Measurements from ENCODE around the gene TMEM181.
"Not testable (repeated sequence)": the region's sequence is repeated elsewhere in the genome, so short reads cannot be mapped to it uniquely, and the experiment has no call there.

The TMEM181 gene

GRCh38 chr6:158552796-158553138, 7.1 kb upstream of the TMEM181 start:
- Histone ChIP-seq H3K4me3 (ENCODE audit: severe bottlenecking) (no peak overlapping the region), H3K27me3 (ENCODE audit: insufficient read depth, poor library complexity, severe bottlenecking) (no peaks in the 10 kb centered on the region), H3K9me3 (ENCODE audit: severe bottlenecking) (no peaks in the 10 kb centered on the region), H3K36me3 (ENCODE audit: low read depth) (no peaks in the 10 kb centered on the region), H3K27ac (ENCODE audit: poor library complexity, severe bottlenecking) (no peak overlapping the region), H3K4me1 (ENCODE audit: insufficient read depth, poor library complexity, severe bottlenecking) (no peaks in the 10 kb centered on the region)
- DNase-seq (ENCODE audit: low spot score) = no peak
- no peak for TF ChIP-seq CTCF (IDR thresholded peaks at IDR 0.05; ENCODE audit: poor library complexity, severe bottlenecking)
- ATAC-seq (ENCODE audit: low read depth) = no peak

DNA sequence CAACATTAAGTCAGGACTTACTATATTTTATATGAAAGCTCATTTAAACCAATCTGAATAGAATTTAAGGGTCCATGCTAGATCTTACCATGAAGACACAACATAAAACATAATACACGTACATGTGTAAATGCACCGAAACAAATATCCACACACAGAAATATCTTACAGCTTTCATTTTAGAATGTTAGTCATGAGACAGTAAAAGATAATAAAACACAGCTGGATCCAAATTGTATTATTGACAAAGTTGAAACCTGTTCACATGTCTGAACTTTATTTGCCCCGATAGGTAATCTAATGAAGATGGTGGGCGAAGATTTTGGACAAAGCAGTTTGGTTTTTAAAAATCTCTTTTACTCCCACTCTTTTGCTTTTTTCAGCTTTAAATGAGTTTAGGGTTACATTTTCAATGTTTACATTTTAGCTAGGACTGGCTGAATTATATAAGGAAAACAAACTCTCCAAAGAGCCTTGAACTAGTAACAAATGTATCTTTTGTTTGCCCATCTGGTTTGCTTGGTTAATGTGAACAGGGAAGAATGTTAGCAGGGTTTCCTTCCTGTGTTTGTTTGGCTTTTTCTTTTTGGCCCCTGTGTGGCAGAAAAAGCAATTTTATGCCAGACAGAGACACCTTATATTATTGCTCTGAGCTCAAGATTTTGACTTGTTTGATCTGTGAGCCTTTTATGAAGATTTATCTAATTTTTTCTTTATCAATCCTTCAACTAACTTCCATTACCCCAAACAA, 5.1 kb upstream of the TMEM181 start:
- Histone ChIP-seq H3K27ac (ENCODE audit: poor library complexity, severe bottlenecking) (no peak overlapping the region), H3K4me3 (ENCODE audit: severe bottlenecking) (no peak overlapping the region), H3K4me1 (ENCODE audit: insufficient read depth, poor library complexity, severe bottlenecking) (no peaks in the 10 kb centered on the region), H3K36me3 (ENCODE audit: low read depth) (no peaks in the 10 kb centered on the region), H3K9me3 (ENCODE audit: severe bottlenecking) (no peaks in the 10 kb centered on the region), H3K27me3 (ENCODE audit: insufficient read depth, poor library complexity, severe bottlenecking) (no peaks in the 10 kb centered on the region)
- no peak for TF ChIP-seq CTCF (IDR thresholded peaks at IDR 0.05; ENCODE audit: poor library complexity, severe bottlenecking)
- DNase-seq (ENCODE audit: low spot score) (no peak), ATAC-seq (ENCODE audit: low read depth) (no peak)

DNA sequence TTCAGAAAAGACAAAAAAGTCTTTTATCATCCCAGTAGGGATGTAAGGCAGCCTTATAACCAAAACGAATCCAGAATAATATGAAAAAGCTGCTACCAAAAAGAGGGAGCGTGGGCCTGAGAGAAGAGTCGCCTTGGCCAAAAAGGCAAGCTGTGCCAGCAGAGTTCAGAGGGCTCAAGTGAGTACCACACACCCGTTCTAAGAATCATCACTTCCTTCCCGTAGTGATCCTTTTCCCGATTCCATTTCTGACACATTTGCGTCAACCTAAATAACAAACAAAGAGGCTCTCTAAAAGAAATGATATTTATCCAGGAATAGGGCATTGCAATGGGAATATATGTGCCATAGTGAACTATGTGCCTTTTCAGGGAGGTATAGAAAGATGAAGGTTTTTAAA, 3.8 kb upstream of the TMEM181 start:
- Histone ChIP-seq H3K4me1 (ENCODE audit: insufficient read depth, poor library complexity, severe bottlenecking) (peaks cover 2% of the 10 kb centered on the region), H3K27ac (ENCODE audit: poor library complexity, severe bottlenecking) (no peak overlapping the region), H3K9me3 (ENCODE audit: severe bottlenecking) (no peaks in the 10 kb centered on the region), H3K27me3 (ENCODE audit: insufficient read depth, poor library complexity, severe bottlenecking) (no peaks in the 10 kb centered on the region), H3K4me3 (ENCODE audit: severe bottlenecking) (no peak overlapping the region), H3K36me3 (ENCODE audit: low read depth) (no peaks in the 10 kb centered on the region)
- no peak for TF ChIP-seq CTCF (IDR thresholded peaks at IDR 0.05; ENCODE audit: poor library complexity, severe bottlenecking)
- ATAC-seq (ENCODE audit: low read depth) = no peak
- DNase-seq (ENCODE audit: low spot score) = no peak

DNA sequence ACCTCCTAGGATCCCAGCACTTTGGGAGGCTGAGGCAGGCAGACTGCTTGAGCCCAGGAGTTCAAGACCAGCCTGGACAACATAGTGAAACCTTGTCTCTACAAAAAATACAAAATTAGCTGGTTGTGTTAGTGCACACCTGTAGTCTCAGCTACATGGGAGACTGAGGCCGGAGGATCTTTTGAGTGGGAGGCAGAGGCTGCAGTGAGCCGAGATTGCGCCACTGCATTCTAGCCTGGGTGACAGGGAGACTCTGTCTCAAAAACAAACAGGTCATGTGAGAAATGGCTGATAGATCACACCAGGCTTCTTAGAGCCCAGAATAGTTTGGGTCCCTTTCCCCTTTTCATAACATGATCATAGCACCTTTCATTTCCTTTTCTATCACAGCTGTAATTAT, 2.8 kb upstream of the TMEM181 start:
- H3K27ac ChIP-seq (ENCODE audit: poor library complexity, severe bottlenecking); H3K4me1 ChIP-seq (ENCODE audit: insufficient read depth, poor library complexity, severe bottlenecking); DNase-seq (ENCODE audit: low spot score); ATAC-seq (ENCODE audit: low read depth); H3K9me3 ChIP-seq (ENCODE audit: severe bottlenecking); H3K4me3 ChIP-seq (ENCODE audit: severe bottlenecking); H3K36me3 ChIP-seq (ENCODE audit: low read depth); H3K27me3 ChIP-seq (ENCODE audit: insufficient read depth, poor library complexity, severe bottlenecking): not testable (repeated sequence)

- H3K27ac ChIP-seq (ENCODE audit: poor library complexity, severe bottlenecking) = no peak overlapping the region
- H3K4me1 ChIP-seq (ENCODE audit: insufficient read depth, poor library complexity, severe bottlenecking) = peaks cover 5% of the 10 kb centered on the region
- no peak for TF ChIP-seq CTCF (IDR thresholded peaks at IDR 0.05; ENCODE audit: poor library complexity, severe bottlenecking)
- ATAC-seq (ENCODE audit: low read depth) (no peak), DNase-seq (ENCODE audit: low spot score) (no peak)
- no peaks in the 10 kb centered on the region for H3K9me3 ChIP-seq (ENCODE audit: severe bottlenecking)
- no peaks in the 10 kb centered on the region; the same call in 1 of the 2 replicates for H3K36me3 ChIP-seq (ENCODE audit: low read depth)
- H3K4me3 ChIP-seq (ENCODE audit: severe bottlenecking) = no peak overlapping the region
- H3K27me3 ChIP-seq (ENCODE audit: insufficient read depth, poor library complexity, severe bottlenecking) = no peaks in the 10 kb centered on the region
Observed at GRCh38 chr6:158557927-158558326, 2.0 kb upstream of the TMEM181 start.
